NCI-H1417 treated with DMSO at 0.1 percent for 48 hours (cell line): ENCODE data around the gene RIMBP2.

Experiments used
- DNase-seq: peaks from one replicate; lab custom pipeline; 2025; lab: John Stamatoyannopoulos, UW

The RIMBP2 gene

DNA sequence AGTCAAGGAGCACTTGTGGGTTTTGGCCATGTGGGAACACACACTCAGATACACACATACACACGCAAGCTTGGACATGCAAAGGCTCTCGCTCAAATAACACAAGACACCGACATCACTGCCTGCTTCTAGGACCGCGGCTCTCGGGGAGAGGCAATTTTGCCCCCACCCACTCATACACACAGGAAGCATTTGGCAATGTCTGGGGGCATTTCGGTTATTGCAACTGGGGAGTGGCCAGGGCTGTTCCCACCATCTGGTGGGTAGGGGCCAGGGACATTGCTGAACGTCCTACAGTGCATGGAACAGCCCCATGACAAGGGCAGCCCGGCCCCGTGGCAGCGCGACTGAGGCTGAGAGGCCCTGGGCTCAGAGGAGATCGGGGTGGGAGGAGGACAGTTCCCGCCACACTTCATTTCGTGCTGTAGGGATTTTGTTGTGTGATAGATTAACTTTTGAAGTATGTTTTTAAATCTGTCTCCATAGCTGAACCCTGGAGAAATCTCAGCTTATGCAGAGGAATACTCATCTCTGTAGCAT, 35.6 kb downstream of the RIMBP2 start:
- no peak for DNase-seq

- no peak for DNase-seq
Measured at GRCh38 chr12:130677957-130678558, 38.0 kb downstream of the RIMBP2 start.

DNA sequence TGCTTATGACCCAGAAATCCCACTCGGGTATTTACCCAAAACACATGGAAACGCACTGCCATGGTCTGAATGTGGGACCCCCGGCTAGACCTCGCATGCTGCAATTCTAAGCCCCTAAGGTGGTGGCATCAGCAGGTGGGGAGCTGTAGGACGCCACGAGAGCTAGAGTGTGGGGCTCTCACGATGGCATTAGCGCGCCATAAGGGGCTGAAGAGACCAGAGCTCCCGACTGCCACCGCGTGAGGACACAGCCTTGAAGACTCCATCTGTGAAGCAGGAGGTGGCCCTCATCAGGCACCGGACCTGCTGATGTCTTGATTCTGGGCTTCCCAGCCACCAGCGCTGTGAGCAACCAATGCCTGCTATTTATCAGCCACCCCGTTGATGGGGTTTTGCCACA, 40.3 kb downstream of the RIMBP2 start:
- DNase-seq = no peak

DNA sequence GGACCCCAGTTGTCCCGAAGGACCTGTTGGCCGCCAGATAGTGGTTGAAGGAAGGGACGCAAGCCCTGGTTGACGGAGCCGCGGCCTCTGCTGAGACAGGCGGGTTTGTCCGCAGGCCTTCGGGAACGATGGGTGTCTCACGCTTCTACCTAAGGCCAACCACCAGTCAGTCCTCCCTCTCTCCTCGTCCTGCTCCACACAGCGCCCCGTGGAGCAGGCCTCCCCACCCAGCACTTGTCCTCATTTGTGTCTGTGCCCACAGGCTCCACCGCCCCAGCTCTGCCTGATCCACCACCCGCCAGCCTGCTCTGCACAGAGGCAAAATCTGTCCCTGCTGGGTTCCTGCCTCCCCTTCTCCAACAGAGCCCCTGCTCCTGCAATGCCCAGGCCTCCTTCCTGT, 41.0 kb downstream of the RIMBP2 start:
- no peak for DNase-seq

DNA sequence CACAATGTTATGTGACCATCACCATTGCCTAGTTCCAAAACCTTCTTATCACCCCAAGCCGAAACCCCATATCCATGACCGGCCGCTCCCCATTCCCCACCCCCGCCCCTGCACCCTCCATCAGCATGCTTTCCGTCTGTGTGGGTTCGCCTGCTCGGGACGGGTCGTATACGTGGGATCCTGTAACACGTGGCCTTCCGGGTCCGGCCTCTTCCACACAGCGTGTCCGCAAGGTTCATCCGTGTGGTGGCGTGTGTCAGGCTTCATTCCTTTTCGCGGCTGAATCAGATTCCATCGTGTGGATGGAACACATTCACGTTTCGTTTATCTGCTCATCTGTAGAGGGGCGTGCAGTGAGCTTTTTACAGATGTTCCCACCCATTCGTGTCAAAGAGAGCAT, 41.4 kb downstream of the RIMBP2 start:
- DNase-seq = no peak

- DNase-seq = no peak
Measured at GRCh38 chr12:130673036-130673705, 42.9 kb downstream of the RIMBP2 start.

- no peak for DNase-seq
Measured at GRCh38 chr12:130672089-130672820, 43.8 kb downstream of the RIMBP2 start.

DNA sequence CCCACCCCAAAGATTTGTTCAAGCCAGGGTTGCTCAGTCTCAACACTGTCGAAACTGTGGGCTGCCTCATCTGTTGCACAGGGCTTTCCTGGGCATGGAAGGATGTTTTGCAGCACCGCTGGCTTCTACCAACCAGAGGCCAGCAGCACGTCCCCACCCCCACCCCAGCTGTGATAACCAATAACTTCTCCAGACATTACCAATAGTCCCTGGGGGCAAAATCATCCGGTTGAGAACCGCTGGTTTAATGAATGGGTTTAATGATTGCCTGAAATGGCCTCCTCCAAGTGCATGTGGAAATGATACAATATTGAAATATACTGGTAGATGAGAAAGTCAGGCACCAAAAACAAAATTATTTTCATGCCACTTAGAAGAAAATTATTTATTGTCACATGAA, 44.5 kb downstream of the RIMBP2 start:
- no peak for DNase-seq

DNA sequence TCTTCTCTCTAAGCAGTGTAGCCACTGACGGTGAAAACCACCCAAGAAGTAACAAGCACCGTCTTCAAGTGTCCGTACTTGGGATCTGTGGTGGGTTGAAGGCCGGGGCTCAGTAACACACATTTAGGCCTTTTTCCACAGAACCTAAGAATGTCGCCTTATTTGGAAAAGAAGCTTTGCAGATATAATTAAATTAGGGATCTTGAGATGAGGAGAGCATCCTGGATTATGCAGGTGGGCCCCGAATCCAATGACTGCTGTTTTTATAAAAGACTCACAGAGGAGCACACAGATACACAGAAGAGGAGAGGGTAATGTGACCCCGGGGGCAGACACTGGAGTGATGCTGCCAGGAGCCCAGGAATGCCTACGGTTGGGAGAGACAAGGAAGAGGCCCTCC, 46.3 kb downstream of the RIMBP2 start:
- DNase-seq = no peak

DNA sequence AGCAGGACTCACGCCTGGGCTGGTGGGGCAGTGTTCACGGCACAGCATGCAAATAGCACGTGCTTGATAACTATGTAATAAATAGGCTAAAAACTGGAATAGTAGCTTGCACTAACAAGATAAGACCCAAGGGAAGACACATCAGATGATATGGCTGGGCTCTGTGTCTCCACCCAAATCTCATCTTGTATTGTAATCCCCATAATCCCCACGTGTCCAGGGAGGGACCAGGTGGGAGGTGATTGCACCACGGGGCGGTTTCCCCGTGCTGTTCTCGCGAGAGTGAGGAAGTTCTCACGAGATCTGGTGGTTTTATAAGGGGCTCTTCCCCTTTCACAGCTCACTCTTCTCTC, 46.9 kb downstream of the RIMBP2 start:
- DNase-seq = no peak

- no peak for DNase-seq
Measured at GRCh38 chr12:130668286-130669204, 47.6 kb downstream of the RIMBP2 start.

DNA sequence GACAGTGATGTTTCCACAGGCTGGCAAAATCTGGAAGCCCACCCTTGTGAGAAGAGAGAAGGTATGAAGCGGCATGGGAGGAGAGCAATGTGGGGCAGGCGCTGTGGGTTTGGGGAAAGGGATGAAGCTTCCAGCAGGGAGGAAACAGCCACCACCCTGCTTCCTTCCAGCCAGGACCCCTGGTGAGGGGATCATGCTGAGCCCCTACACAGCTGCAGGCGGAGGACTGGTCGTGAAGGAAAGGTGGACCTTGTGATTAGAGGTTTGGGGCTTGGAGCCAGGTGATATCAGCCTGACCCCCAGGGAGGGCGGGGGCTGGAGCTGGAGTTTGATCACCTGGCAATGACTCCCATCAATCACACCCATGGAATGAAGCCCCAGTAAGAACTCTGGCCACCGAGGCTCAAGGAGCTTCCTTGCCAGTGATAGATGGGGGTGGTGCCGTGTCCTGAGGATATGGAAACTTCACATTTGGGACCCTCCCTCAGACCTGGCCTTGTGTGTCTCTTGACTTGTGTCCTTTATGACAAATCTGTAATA, 48.6 kb downstream of the RIMBP2 start:
- no peak for DNase-seq

DNA sequence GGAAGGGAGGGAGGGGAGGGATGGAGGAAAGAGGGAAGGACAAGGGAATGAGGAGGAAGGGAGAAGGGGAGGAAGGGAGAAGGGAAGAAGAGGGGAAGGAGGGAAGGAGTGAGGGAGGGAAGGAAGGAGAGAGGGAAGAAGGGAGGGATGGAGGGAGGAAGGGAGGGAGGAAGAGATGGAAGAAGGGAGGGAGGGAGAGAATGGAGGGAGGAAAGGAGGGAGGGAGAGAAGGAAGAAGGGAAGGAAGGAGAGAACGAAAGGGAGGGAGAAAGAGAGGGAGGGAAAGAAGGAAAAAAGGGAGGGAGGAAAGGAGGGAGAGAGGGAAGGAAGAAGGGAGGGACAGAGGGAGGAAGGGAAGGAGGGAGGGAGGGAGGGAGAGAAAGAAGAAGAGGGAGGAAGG, 49.5 kb downstream of the RIMBP2 start:
- no peak for DNase-seq

DNA sequence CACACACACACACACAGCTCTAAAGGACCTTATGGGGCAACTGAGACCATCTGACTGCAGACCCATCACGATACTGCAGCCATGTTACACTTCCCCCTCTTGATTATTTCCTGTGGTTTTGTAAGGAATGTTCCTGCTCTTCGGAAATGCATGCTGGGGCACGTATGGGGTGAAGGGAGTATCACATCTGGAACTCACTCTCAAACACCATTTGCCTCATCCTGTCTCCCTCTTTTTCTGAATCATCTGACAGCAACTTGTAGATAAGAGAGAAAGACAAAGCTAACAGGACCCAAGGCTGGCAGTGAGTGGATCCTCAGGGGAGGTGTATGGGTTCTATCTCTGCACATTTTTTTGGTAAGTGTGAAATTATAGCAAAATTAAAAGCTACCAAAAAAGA, 50.3 kb downstream of the RIMBP2 start:
- no peak for DNase-seq

DNA sequence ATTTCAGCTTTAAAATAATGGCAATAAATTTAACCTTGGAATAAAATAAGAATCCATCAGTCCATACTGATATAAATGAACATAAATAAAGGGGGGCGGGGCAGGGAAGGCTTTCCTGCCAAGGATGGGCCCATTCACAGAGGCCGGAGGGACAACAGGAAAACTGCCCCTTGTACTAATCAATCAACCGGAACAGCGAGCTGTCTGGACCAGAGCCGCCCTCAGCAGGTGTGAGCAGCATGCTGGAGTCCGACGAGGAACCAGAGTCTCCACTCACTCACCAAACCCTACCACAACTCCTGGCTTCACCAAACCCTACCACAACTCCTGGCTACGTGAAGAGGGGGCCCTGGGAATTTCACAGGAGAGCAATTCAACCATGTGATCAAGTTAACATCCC, 51.3 kb downstream of the RIMBP2 start:
- DNase-seq = no peak

DNA sequence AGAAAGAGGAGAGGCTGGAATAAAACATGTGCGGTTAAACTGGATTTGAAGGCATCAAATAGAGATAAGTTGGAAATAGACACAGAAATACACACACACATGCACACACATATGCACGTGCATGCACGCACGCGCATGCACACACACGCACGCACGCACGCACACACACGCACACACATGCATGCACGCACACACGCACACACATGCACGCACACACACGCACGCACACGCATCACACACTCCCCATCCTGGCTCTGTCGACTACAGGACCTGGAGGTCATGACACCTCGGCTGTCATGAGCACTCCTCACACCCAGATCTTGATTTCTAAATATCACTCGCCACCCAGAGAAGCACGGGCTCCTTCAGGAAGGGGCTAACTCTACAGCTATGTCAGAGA, 51.8 kb downstream of the RIMBP2 start:
- DNase-seq = no peak

DNA sequence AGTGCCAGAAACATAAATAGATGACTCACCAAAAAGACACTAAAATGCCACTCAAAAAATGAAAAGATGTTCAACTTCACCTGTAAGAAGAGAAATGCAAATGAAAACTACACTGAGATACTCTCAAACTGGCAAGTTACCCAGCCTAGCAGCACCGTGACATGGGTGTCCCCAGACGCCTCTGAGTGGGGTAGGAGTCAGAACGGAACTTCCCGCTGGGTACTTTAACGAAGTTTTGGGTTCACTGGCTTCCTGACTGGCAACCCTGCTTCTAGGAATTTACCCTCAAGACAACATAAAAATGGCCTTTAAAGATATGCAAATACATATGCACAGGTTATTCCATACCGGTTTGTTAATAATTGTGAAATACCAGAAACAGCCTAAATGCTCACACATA, 52.6 kb downstream of the RIMBP2 start:
- DNase-seq = no peak

- no peak for DNase-seq
Measured at GRCh38 chr12:130661486-130662255, 54.4 kb downstream of the RIMBP2 start.

DNA sequence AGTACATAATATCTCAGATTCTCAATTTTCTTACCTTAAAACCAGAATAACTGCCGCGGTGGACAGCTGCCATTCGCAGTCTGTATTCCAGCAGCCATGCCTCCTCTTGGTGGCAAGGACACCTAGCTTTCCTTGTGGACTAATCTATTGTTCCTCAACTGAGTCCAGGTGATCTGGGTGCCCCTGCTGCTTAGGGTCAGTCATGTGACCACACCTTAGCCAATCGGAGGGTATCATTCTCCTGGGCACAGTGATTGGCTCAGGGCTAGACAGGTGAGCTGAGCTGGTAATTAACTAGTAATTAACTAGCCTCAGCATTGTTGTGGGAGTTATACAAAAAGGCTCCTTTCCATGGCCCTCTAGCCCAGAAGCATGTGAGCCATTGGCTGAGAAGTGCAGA, 55.0 kb downstream of the RIMBP2 start:
- DNase-seq = no peak

DNA sequence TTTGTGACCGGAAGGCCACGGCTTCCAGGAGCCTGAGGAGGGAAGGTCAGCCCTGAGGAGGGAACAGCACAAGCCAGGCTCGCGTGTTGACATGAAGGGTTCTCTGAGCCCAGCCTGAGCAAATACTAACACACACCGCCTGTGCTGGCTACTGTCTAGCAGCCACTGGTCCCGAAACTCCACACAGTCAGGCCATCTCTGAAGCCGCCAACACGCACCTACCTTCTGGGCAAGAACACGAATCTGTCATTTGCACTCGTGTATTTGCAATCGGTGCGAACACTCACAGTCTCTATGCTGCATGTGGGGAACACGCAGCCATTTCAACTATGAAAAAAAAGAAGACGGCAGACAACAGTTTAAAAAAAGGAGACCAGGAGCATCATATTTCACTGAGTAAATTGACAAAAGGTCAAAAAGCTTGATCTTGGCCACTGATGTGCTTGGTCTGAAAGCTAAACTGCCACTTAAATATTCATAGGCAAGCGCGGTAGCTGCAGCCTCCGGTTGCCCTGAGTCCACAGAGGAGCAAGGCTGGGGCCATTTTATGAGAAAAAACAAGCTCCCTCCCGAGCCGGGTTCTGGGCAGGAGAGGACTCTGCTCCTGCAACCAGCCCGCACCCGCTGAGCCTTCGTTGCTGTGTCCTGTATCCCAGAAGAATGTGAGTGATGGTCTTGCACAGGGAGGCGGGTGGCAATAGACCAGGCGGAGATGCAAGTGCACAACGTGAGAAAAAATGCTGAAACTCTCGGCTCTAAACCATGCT, 57.8 kb downstream of the RIMBP2 start:
- no peak for DNase-seq
